Ishikawa (cell line): ENCODE measurements around the gene CADM1.

ENCODE experiments used
- CEBPB ChIP-seq: IDR thresholded peaks from 2 replicates; pipeline ENCODE4 v1.6.1; 2012
- YY1 ChIP-seq: IDR thresholded peaks from 2 replicates; pipeline ENCODE4 v1.6.1; 2012; ENCODE audit warnings: low read depth
- TF ChIP-seq, protein P1 (sequence below): IDR thresholded peaks from 2 replicates; pipeline ENCODE4 v1.6.1; 2012; ENCODE audit warnings: low read depth, mild to moderate bottlenecking

DNA sequence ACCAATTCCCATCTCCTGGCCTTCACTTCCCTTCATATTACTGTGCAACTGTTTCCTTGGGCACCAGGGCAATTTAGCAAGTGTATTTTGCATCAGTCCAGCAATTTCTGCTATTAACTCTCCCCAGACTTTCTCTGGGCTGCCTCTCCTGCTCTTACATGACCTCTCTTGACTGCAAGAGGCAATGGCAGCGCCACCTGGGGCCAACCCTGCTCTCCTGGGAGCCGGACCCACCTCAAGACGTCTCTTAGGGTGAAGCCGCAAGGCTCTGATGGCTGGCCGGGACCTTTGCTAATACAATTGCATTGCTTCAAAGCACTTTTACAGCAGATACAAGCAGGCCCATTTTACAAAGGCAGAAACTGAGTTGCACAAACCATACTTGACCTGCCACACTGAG lies 360.2 kb downstream of the CADM1 start:
- TF ChIP-seq, protein P1, sequence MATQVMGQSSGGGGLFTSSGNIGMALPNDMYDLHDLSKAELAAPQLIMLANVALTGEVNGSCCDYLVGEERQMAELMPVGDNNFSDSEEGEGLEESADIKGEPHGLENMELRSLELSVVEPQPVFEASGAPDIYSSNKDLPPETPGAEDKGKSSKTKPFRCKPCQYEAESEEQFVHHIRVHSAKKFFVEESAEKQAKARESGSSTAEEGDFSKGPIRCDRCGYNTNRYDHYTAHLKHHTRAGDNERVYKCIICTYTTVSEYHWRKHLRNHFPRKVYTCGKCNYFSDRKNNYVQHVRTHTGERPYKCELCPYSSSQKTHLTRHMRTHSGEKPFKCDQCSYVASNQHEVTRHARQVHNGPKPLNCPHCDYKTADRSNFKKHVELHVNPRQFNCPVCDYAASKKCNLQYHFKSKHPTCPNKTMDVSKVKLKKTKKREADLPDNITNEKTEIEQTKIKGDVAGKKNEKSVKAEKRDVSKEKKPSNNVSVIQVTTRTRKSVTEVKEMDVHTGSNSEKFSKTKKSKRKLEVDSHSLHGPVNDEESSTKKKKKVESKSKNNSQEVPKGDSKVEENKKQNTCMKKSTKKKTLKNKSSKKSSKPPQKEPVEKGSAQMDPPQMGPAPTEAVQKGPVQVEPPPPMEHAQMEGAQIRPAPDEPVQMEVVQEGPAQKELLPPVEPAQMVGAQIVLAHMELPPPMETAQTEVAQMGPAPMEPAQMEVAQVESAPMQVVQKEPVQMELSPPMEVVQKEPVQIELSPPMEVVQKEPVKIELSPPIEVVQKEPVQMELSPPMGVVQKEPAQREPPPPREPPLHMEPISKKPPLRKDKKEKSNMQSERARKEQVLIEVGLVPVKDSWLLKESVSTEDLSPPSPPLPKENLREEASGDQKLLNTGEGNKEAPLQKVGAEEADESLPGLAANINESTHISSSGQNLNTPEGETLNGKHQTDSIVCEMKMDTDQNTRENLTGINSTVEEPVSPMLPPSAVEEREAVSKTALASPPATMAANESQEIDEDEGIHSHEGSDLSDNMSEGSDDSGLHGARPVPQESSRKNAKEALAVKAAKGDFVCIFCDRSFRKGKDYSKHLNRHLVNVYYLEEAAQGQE, result no peak
- TF ChIP-seq CEBPB, result no peak
- TF ChIP-seq YY1, result no peak
